ENCODE measurements around the gene LRIT3. TPM values are rescaled to one million over a fixed set of nuclear protein-coding genes. Genes with fewer than 3 reads are reported as not detected.

LRIT3 gene, protein sequence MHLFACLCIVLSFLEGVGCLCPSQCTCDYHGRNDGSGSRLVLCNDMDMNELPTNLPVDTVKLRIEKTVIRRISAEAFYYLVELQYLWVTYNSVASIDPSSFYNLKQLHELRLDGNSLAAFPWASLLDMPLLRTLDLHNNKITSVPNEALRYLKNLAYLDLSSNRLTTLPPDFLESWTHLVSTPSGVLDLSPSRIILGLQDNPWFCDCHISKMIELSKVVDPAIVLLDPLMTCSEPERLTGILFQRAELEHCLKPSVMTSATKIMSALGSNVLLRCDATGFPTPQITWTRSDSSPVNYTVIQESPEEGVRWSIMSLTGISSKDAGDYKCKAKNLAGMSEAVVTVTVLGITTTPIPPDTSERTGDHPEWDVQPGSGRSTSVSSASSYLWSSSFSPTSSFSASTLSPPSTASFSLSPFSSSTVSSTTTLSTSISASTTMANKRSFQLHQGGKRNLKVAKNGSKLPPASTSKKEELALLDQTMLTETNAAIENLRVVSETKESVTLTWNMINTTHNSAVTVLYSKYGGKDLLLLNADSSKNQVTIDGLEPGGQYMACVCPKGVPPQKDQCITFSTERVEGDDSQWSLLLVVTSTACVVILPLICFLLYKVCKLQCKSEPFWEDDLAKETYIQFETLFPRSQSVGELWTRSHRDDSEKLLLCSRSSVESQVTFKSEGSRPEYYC
- 1.9 TPM for polyA plus RNA-seq (2012; ENCODE audit: insufficient read depth, insufficient read length, low read depth)

DNA sequence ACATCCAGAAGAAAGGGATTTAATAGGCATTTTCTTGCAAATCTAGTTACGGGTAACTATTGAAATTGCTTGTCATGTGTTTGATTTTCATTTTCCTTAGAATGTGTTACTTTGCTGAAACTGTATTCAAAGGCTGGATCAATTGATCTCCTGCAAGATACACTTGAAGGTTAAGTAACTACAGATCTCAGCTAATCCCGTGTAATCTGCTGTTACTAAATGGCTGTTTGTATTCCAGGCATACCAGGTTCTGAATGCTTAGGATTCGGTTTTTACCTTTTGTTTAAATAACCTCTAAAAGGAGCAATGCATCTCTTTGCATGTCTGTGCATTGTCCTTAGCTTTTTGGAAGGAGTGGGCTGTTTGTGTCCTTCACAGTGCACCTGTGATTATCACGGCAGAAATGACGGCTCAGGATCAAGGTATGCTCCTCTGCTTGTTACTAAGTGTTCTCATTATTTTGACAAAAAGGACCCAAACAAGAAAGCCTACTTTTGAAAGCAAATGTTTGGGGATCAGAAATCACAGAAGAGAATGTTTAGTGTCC, at the start of gene LRIT3:
LRIT3 (plus strand) TSS at position 212 of the 547 bp plus-strand sequence; CDS start at position 307, 95 bp downstream.
- H3K9me3 ChIP-seq = no peaks in the 10 kb centered on the region
- H3K27me3 ChIP-seq = peaks cover 10% of the 10 kb centered on the region
- H3K4me3 ChIP-seq (ENCODE audit: low read depth, low read length) = no peak within 1 kb of the TSS
- H3K4me1 ChIP-seq = no peaks in the 10 kb centered on the region
- no peaks in the 10 kb centered on the region for H3K36me3 ChIP-seq
- TF ChIP-seq, protein P1, sequence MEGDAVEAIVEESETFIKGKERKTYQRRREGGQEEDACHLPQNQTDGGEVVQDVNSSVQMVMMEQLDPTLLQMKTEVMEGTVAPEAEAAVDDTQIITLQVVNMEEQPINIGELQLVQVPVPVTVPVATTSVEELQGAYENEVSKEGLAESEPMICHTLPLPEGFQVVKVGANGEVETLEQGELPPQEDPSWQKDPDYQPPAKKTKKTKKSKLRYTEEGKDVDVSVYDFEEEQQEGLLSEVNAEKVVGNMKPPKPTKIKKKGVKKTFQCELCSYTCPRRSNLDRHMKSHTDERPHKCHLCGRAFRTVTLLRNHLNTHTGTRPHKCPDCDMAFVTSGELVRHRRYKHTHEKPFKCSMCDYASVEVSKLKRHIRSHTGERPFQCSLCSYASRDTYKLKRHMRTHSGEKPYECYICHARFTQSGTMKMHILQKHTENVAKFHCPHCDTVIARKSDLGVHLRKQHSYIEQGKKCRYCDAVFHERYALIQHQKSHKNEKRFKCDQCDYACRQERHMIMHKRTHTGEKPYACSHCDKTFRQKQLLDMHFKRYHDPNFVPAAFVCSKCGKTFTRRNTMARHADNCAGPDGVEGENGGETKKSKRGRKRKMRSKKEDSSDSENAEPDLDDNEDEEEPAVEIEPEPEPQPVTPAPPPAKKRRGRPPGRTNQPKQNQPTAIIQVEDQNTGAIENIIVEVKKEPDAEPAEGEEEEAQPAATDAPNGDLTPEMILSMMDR (IDR thresholded peaks at IDR 0.05; ENCODE audit: low read depth, low read length) = no peak
- DNase-seq = no peak

DNA sequence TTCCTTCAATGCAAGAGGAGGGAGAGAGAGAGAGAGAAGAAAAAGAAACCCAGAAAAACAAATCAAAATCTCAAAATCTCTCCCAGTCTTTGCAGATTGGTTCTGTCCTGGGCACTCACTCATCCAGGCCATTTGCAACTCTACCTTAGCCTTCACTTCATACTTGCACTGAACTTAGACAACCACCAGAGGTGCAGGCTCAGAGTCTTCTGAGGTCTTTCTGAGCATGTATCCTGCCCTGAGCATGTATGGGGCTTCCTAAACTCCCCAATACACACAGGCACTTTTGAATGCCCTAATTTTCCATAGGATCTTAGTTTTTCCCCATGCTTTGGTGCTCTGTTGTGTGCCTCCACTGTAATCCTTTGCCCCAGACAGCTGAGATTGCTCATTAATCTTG, 49.0 kb upstream of the LRIT3 start:
- TF ChIP-seq, protein P1 (IDR thresholded peaks at IDR 0.05; ENCODE audit: low read depth, low read length) = 0 out of 2 replicates have a peak, but pooled peaks have one; percentile 2

DNA sequence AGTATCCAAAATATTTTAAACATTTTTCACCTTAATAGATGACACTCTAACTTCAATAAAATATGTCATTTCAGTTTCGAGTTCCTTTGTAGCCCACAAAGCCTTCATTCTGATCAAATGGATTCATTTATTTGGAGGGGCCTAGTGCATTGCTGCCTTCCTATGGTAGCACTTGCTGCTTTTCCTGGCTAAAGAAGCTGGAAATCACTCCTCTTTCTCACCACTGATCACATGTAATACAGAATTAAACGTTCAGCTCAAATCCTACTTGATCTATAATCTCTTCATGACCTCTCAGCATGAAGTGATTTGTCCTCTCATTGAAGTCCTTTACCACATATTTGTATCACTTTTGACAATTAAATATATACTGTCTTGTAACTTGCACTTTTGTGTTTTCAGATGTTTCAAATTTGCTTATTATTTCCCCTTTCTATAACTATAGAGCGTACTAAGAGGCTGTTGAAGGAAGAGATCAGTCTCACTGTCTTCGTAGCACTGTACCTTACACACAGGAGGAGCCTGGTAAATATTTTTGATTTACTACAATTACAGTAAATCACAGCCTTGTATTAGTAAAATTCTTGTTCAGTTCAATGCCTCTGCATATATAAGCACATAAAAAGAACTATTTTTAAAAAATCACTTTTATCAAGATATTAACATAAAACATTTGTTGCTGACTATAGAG, 46.7 kb upstream of the LRIT3 start:
- Histone ChIP-seq H3K9me3 (no peaks in the 10 kb centered on the region), H3K4me3 (ENCODE audit: low read depth, low read length) (no peak overlapping the region), H3K4me1 (no peaks in the 10 kb centered on the region), H3K36me3 (no peaks in the 10 kb centered on the region), H3K27me3 (no peaks in the 10 kb centered on the region)
- DNase-seq = no peak
- TF ChIP-seq, protein P1 (IDR thresholded peaks at IDR 0.05; ENCODE audit: low read depth, low read length) = no peak

More for the DNA sequence above, 49.0 kb upstream of the LRIT3 start:
- DNase-seq = no peak
- Histone ChIP-seq H3K4me3 (ENCODE audit: low read depth, low read length) (no peak overlapping the region), H3K4me1 (no peaks in the 10 kb centered on the region), H3K27me3 (no peaks in the 10 kb centered on the region), H3K36me3 (no peaks in the 10 kb centered on the region), H3K9me3 (no peaks in the 10 kb centered on the region)

DNA sequence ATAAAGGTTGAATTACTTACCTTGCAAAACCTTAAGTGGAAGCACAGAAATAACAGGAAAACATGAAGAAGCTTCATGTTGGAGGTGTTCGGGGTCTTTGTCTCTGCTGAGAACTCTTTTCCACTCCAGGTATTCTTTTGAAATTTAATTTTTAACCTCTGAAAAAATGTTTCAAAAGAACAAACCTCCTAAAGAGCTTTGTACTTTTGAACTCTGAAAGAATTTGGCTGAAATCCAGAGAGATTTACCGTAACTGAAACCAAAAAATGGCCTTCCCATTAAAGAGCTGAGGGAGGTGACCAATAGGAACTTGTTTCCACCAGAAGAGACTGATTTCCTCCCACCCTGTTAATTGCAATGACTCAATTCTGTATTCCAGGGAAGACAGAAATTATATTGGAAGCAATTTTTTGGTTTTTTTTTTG, 46.0 kb upstream of the LRIT3 start, which contains the start of gene CFI:
CFI (minus strand) TSS at position 105 of the 425 bp plus-strand sequence; CDS start at position 77, 28 bp downstream.
- Histone ChIP-seq H3K4me3 (ENCODE audit: low read depth, low read length) (no peak within 1 kb of the TSS), H3K27me3 (no peaks in the 10 kb centered on the region), H3K4me1 (no peaks in the 10 kb centered on the region), H3K9me3 (no peaks in the 10 kb centered on the region), H3K36me3 (no peaks in the 10 kb centered on the region)
- TF ChIP-seq, protein P1 (IDR thresholded peaks at IDR 0.05; ENCODE audit: low read depth, low read length) = no peak
- DNase-seq = no peak

DNA sequence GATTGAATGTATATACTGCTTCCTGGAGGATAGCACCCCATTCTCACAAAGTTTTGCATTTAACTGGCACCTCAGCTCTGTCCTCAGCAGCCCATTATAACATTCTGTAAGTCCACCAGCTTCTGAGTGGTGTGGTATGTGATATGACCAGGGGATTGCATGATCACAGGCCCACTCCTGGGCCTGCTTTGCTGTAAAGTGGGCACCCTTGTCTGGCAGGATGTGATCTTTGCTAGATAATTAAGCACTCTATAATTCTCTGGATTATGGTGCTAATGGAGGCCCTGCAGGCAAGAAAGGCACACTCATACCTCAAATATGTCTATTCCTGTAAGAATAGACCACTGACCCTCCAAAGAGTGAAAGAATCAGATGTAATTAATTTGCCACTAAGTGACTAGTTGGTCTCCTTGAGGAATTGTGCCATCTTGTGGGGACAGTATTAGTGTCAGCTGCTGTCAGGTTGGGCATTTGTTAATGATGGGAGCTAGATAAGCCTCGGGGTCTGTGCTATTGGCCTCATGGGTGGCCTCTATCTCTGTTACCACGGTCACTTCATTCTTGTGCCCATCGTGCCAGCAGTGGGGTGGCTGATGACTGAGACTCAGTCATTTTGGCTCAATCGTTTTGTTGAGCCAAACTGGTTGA, 43.9 kb upstream of the LRIT3 start:
- DNase-seq = peak; percentile 38

More for the DNA sequence above, 43.9 kb upstream of the LRIT3 start:
- Histone ChIP-seq H3K9me3 (no peaks in the 10 kb centered on the region), H3K4me1 (no peaks in the 10 kb centered on the region), H3K4me3 (ENCODE audit: low read depth, low read length) (no peak overlapping the region), H3K27me3 (no peaks in the 10 kb centered on the region), H3K36me3 (no peaks in the 10 kb centered on the region)
- TF ChIP-seq, protein P1 (IDR thresholded peaks at IDR 0.05; ENCODE audit: low read depth, low read length) = peak; percentile 48

Measured in BE2C (cell line).